ENCODE results near the gene PTX4.

Gene PTX4

DNA sequence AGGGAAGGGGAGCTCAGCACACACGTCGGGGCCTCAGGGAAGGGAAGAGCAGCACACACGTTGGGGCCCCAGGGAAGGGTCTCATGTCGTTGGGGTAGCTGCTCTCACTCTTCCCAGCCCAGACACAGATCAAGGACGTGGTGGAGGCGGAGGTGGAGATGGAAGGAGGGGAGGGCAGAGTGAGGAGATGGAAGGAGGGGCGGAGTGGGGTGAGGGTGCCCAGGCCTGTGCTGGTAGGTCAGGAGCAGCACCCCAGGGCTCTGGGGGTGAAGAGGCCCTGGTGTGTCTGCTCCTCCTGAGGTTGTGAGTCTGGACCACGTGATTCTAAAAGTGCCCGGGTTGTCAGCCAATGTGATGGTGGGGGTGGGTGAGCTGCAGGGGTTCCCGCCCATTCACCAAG lies 28.8 kb downstream of the PTX4 start:
- DNase-seq (ENCODE audit: low spot score), result no peak

DNA sequence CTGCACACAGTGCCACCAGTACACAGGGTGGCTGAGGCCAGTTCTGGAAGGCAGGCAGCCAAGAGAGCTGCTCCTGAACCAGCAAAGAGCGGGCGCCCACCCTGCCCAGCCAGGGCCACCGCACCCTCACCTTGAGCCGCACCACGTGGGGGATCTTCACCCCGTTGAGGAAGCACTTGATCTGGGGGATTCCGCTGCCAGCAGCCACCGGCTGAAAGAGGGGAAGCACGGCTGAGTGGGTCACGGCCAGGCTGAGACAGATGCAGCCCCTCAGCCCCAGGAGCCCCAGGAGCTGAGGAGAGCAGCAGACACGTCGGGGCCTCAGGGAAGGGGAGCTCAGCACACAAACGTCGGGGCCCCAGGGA lies 29.8 kb downstream of the PTX4 start:
- DNase-seq (ENCODE audit: low spot score), result no peak

DNA sequence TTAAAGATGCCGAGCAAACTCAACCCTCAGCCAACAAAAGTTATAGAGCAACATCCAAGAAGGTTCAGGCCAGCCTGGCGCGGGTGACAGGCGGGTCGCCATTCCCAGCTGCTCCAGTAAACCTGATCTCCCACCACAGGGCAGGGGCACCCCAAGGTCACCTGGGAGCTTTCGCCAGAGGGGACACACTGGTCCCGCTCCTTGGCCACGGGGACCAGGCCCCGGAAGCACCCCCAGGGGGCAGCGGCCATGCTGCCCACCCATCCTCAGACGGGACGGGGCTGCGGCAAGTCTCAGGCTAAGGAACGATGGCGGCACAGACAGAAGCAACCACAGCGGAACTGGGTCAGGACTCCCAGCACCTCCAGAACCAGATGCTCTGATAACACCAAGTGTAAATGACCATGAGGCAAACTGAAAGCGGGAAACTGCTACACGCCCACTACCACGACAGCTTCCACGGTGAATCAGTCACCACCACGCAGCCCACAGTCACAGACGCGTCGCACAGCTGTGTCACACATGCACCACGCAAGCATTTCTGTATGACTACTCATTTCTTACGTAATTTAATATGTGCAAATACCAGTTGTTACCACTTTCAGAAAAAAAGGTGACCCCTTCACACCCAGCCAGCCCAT lies 30.3 kb downstream of the PTX4 start:
- DNase-seq (ENCODE audit: low spot score), result peak; percentile 11

- no peak for DNase-seq (ENCODE audit: low spot score)
Measured at GRCh38 chr16:1457489-1458245, 31.1 kb downstream of the PTX4 start.

DNA sequence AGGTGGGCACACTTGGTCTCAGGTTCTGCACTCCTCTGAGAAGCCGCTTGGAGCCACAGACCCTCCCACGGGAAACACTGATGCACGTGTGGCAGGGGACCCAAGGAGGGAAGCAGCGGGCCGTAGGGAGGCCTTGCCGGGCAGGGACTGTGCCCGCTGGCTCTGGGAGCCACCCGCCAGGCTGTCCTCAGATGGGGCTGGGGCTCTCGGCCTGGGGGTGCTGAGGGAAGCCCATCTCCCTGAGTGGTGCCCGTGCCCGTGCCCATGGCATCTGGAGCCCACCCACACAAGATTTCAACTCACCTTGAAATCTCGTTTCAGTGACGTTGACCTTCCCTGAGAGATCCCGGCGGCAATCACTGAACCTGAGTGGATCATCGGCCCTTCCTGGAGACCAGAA lies 31.8 kb downstream of the PTX4 start:
- DNase-seq (ENCODE audit: low spot score), result no peak

- DNase-seq (ENCODE audit: low spot score), result no peak
Measured at GRCh38 chr16:1455190-1456171, 33.3 kb downstream of the PTX4 start.

GRCh38 chr16:1454561-1454960 lies 34.2 kb downstream of the PTX4 start:
- DNase-seq (ENCODE audit: low spot score), result no peak

DNA sequence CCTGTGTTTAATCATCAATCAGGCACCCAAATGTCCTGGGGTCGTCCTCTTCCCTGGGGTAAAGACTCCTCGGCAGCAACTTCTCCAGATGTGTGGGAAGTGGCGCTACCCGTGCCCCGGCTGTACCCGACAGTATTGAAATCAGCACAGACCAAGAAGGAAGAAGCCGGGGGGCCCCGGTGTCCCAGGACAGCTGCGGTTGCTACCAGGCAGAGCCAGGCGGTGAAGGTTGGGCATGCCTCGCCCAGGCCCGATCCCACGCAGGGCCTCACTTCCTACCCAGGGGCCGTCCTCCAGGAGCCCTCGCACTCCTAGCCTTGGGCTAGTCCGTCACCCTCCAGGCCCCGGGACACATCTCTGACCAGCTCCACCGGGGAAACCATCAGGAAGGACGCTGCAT lies 35.4 kb downstream of the PTX4 start:
- DNase-seq (ENCODE audit: low spot score), result no peak

- no peak for DNase-seq (ENCODE audit: low spot score)
Measured at GRCh38 chr16:1452530-1452929, 36.2 kb downstream of the PTX4 start.

DNA sequence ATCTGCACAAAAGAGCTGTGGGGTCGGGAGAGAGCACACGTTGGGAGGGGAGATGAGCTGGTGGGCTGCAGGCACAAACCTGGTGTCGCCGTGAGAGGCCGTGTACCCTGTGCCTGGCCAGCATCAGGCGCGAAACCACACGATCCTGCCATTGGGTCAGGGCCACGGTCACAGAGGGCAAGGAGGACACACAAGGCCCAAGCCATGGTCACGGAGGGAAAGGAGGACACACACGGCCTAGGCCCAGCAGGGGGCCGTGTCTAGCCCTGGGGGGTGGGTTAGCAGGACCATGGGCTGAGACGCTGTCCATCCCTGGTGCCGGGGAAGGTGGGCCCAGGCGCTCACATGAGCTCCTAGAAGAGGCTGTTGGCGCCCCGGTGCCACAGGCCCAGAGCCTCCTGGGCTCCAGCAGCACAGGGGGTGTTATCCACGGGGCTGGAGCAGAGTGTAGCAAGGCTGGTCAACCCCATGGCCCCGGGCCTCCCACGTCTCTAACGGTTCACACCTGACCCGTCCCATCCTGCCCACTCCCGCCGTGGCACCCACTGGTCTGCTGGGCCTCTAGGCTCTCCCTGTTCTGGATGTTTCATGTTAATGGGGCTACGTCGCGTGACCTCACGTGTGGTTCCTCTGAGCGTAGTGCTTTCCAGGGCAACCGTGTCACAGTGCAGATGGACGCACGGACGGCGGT lies 36.9 kb downstream of the PTX4 start:
- DNase-seq (ENCODE audit: low spot score), result no peak

DNA sequence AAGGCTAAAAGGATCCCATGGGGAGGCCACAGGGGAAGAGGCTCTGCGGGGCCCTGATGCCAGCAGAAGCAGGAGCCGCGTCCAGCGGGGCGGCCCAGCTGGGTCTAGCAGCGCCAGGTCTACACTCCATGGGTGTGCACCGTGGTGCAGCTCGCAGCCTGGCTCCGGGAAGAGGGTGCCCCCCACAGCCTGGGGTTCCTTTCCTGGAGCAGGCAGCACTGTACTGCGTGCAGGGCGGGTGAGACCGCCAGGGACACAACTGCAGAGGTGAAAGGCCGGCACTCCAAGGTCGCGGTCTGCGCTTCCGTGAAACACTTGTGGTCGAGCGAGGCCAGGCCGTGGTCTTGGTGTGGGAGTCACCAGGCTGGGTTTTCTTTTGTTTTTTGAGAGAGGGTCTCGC lies 37.9 kb downstream of the PTX4 start:
- DNase-seq (ENCODE audit: low spot score), result no peak

GRCh38 chr16:1450218-1450617 lies 38.5 kb downstream of the PTX4 start:
- DNase-seq (ENCODE audit: low spot score), result no peak

GRCh38 chr16:1449201-1449788 lies 39.4 kb downstream of the PTX4 start:
- DNase-seq (ENCODE audit: low spot score), result no peak

GRCh38 chr16:1448536-1449116 lies 40.1 kb downstream of the PTX4 start:
- DNase-seq (ENCODE audit: low spot score), result no peak

- DNase-seq (ENCODE audit: low spot score), result no peak
Measured at GRCh38 chr16:1447965-1448364, 40.8 kb downstream of the PTX4 start.

DNA sequence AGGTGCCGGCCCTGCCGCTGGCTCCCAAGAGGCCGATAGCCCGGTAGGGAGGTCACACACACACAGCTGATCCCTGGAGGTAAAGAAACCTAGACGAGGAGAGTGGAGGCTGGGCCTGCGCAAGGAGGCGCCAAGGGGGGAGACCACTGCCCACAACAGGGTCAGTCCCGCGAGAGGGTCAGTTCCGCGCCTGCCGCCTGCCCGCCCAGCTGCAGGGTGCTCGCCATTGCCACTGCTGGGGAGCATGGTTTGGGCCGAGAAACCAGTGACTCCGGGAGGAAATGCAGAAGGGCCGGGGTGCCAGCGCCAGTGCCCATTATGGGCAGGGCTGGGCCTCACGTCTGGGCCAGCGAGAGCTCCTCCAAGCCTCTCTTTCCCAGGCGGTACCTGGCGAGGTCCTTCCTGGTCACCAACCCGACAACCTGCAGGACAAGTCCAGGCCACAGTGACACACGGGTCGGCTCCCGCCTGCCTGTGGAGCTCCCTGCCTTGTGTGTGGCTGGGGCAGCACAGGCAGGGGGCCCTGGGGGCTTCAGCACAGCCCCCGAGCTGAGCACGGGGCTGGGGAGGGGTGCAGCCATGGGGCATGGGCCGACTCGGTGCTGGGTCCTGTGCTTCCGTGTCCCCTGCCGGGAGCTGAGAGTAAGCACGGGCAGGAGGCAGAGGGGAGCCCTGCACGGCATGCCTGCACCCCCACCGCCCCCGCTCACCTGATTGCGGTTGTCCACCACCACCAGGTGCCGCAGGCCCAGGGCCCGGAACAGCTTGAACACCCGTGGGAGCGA lies 42.3 kb downstream of the PTX4 start:
- no peak for DNase-seq (ENCODE audit: low spot score)

DNA sequence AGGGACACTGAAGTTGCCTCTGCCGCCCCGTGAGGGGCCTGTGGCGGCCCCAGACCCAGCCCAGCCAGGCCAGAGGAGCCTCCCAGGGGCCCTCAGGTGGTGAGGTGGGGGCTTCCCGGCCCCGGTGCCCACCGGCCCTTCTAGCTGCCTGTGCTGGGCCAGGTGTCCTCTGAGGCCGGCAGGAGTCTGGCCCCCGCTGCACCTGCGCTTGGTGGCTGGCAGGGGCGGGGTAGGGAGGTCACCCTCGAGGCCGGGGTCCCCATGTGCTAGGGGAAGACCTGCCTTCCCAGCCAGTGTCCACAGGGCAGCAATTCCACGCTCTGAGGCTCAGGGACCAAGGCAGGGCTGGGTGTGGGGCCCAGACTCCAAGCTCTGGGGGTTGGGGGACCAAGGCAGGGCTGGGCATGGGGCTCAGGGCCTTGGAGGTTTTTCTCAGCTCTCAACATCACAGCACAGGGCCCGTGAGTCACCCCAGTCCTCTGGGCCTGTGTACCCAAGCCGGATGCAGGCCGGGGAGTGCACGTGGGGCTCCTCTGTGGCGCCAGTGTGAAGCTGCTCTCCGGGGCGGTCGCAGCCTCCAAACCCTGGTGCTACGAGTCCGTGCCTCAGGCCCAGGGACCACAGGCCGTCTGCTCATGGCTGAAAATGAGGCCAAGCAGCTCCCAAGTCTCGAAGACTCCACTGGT lies 43.1 kb downstream of the PTX4 start:
- DNase-seq (ENCODE audit: low spot score), result no peak

GRCh38 chr16:1444730-1445517 lies 43.8 kb downstream of the PTX4 start:
- no peak for DNase-seq (ENCODE audit: low spot score)
